NCI-H69 (cell line): ENCODE measurements around the gene BACH1.
"Not testable (repeated sequence)": the region's sequence is repeated elsewhere in the genome, so short reads cannot be mapped to it uniquely, and the experiment has no call there.

Experiments used
- DNase-seq: peaks from one replicate; lab custom pipeline; 2025; lab: John Stamatoyannopoulos, UW

Gene BACH1

GRCh38 chr21:29298348-29299045 is at the start of gene BACH1:
Gene BACH1, plus strand, starts transcription at chr21:29298922. Its CDS starts 22,359 bp downstream, at chr21:29321281.
- peak; percentile 97 for DNase-seq

- DNase-seq: not testable (repeated sequence)
Observed at GRCh38 chr21:29249289-29249688, 49.4 kb upstream of the BACH1 start.

GRCh38 chr21:29250636-29251035 is 48.1 kb upstream of the BACH1 start:
- no peak for DNase-seq

GRCh38 chr21:29253861-29254260 is 44.9 kb upstream of the BACH1 start:
- not testable (repeated sequence) for DNase-seq

GRCh38 chr21:29254550-29254949 is 44.2 kb upstream of the BACH1 start:
- no peak for DNase-seq

GRCh38 chr21:29256126-29256910 is 42.4 kb upstream of the BACH1 start:
- DNase-seq: peak; percentile 97

GRCh38 chr21:29257701-29258100 is 41.0 kb upstream of the BACH1 start:
- DNase-seq: peak; percentile 48

GRCh38 chr21:29258626-29259338 is 39.9 kb upstream of the BACH1 start:
- DNase-seq: no peak

- DNase-seq: no peak
Observed at GRCh38 chr21:29260461-29260860, 38.3 kb upstream of the BACH1 start.

GRCh38 chr21:29261555-29262540 is 36.9 kb upstream of the BACH1 start:
- DNase-seq: peak; percentile 25

- no peak for DNase-seq
Observed at GRCh38 chr21:29264721-29265120, 34.0 kb upstream of the BACH1 start.

- peak; percentile 33 for DNase-seq
Observed at GRCh38 chr21:29265690-29266479, 32.8 kb upstream of the BACH1 start.

- DNase-seq: peak; percentile 43
Observed at GRCh38 chr21:29267666-29268065, 31.1 kb upstream of the BACH1 start.

GRCh38 chr21:29271927-29272333 is 26.8 kb upstream of the BACH1 start:
- no peak for DNase-seq

- DNase-seq: peak; percentile 19
Observed at GRCh38 chr21:29277442-29277841, 21.3 kb upstream of the BACH1 start.

- no peak for DNase-seq
Observed at GRCh38 chr21:29279558-29279957, 19.2 kb upstream of the BACH1 start.

GRCh38 chr21:29281801-29282200 is 16.9 kb upstream of the BACH1 start:
- DNase-seq: not testable (repeated sequence)

- DNase-seq: no peak
Observed at GRCh38 chr21:29287383-29287782, 11.3 kb upstream of the BACH1 start.

GRCh38 chr21:29288239-29288638 is 10.5 kb upstream of the BACH1 start:
- DNase-seq: no peak

GRCh38 chr21:29289317-29289716 is 9.4 kb upstream of the BACH1 start:
- no peak for DNase-seq

GRCh38 chr21:29290240-29290639 is 8.5 kb upstream of the BACH1 start:
- DNase-seq: no peak
